K562 treated with DMSO at 1 percent for 48 hours (cell line): ENCODE results near the gene ZNF688. TPM values are rescaled to one million over a fixed set of nuclear protein-coding genes. Genes with fewer than 3 reads are reported as not detected.

Source experiments
- total RNA-seq: library from RNA; unstranded; fragments of 300-600 nt; gene quantifications from 2 replicates; pipeline ENCODE4 v1.2.3, GENCODE V29; 2022; ENCODE audit warnings: low replicate concordance; ENCODE audit errors: extremely low read depth

ZNF688 gene
- not detected in 2 replicates for total RNA-seq

GRCh38 chr16:30571445-30572322, at the start of gene ZNF688:
Gene ZNF688, minus strand, starts transcription at chr16:30571714. Its CDS starts 85 bp downstream, at chr16:30571629.

GRCh38 chr16:30609926-30610839, 38.7 kb upstream of the ZNF688 start, which contains the start of gene ZNF689:
Gene ZNF689, minus strand, starts transcription at chr16:30610389. Its CDS starts 348 bp downstream, at chr16:30610041.

GRCh38 chr16:30585400-30586191, 14.1 kb upstream of the ZNF688 start, which contains the start of gene ZNF785:
Gene ZNF785, minus strand, starts transcription at chr16:30585697. Its CDS starts 86 bp downstream, at chr16:30585611.

GRCh38 chr16:30557957-30558788, 13.3 kb downstream of the ZNF688 start, which contains the start of gene ZNF764:
Gene ZNF764, minus strand, starts transcription at chr16:30558374. Its CDS starts 192 bp downstream, at chr16:30558182.

DNA sequence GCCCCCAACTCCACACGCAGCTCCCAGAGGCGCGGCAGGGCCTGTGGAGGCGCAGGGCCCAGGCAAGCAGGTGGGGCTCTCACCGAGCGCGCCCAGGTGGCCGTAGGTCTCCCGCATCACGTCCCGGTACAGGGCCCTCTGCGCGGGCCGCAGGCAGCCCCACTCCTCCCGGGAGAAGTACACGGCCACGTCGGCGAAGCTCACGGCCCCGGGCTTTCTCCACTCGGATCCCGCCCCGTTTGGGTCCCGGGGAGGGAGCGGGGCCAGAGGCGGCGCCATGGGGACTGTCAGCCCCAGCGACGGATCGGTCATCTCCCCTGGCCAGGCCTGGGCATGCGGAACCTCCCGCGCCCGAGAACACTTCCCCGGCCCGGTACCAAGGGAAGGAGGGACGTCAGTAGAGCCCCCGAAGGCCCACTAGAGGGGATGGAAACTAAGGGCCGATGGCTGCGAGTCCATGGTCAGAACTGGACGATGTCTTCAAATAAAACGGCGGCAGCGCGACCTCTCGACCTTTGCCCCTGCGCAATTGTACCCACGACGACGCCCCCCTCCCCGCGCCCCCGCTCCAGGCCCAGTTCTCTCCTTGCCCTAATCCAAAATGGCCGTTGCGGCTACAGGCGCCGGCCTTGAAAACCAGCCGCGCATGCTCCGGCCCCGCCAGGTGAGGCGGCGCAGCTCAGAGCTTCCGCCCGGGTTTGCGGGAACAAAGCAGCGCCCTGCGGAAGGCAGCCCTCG, 37.0 kb downstream of the ZNF688 start, which contains the start of gene ZNF747:
Gene ZNF747 (minus strand): TSS at position 491 of the 738 bp plus-strand sequence. CDS start 179 bp downstream, at position 312.

DNA sequence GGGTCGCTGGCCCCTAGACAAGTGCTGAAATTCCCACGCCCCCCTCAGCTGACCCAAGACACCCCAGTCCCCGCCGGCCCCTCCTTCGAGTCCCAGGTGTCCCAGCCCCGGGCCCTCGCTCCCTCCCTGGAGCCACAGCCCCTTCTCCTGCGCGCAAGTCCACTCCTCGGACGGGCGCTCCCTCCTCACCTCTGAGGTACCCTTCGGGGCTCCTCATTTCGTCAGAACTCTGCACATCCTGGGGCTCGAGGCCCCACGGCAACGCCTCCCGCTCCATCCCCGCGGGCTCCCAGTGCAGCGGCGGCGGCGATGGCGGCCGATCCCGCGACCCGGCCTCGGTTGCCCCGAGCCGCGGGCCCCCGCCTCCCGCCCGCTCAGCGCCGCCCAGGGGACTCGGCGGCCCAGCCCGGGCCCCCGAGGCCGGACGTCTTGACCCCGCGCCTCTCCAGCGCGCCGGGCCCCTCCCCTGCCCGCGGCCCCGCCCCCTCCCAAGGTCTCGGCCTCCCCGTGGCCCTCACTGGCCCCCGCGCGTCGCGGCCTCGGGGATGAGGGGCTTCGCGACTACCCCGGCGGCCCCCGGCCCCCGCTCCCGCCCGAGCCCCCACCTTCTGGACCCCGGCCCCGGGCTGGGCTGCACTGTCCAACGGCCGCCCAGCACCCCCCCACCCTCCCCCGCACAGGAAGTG, 45.2 kb downstream of the ZNF688 start, which contains the start of gene ZNF768:
Gene ZNF768 (minus strand): TSS at position 430 of the 686 bp plus-strand sequence. CDS start 153 bp downstream, at position 277.

Other genes starting within 250 kb of the ZNF688 start
- gene CD2BP2, start 216.4 kb downstream of the ZNF688 start, total RNA-seq: not detected in 2 replicates
- not detected in 2 replicates for gene TBC1D10B, start 201.2 kb downstream of the ZNF688 start, total RNA-seq
- not detected in 2 replicates for gene MYL11, start 196.9 kb downstream of the ZNF688 start, total RNA-seq
- not detected in 2 replicates for gene SEPTIN1, start 189.2 kb downstream of the ZNF688 start, total RNA-seq
- not detected in 2 replicates for gene ZNF48, start 176.3 kb downstream of the ZNF688 start, total RNA-seq
- gene ZNF771, start 164.1 kb downstream of the ZNF688 start, total RNA-seq: not detected in 2 replicates
- not detected in 2 replicates for gene DCTPP1, start 141.7 kb downstream of the ZNF688 start, total RNA-seq
- not detected in 2 replicates for gene SEPHS2, start 125.8 kb downstream of the ZNF688 start, total RNA-seq
- gene ITGAL, start 99.0 kb downstream of the ZNF688 start, total RNA-seq: not detected in 2 replicates
- not detected in 2 replicates for gene ZNF768, start 45.1 kb downstream of the ZNF688 start, total RNA-seq
- not detected in 2 replicates for gene ZNF747, start 36.9 kb downstream of the ZNF688 start, total RNA-seq
- gene ZNF764, start 13.3 kb downstream of the ZNF688 start, total RNA-seq: not detected in 2 replicates
- not detected in 2 replicates for gene ZNF785, start 14.0 kb upstream of the ZNF688 start, total RNA-seq
- not detected in 2 replicates for gene ZNF689, start 38.7 kb upstream of the ZNF688 start, total RNA-seq
- gene PRR14, start 79.2 kb upstream of the ZNF688 start, total RNA-seq: not detected in 2 replicates
- gene FBRS, start 86.7 kb upstream of the ZNF688 start, total RNA-seq: not detected in 2 replicates
- gene SRCAP, start 127.5 kb upstream of the ZNF688 start, total RNA-seq: not detected in 2 replicates
- not detected in 2 replicates for gene PHKG2, start 176.7 kb upstream of the ZNF688 start, total RNA-seq
- gene CFAP119, start 190.3 kb upstream of the ZNF688 start, total RNA-seq: not detected in 2 replicates
- not detected in 2 replicates for gene RNF40, start 190.6 kb upstream of the ZNF688 start, total RNA-seq
- gene ZNF629, start 215.5 kb upstream of the ZNF688 start, total RNA-seq: not detected in 2 replicates